Glomerular visceral epithelial cell (primary cell): ENCODE results near the gene CHPT1.
"Not testable (repeated sequence)": the region's sequence is repeated elsewhere in the genome, so short reads cannot be mapped to it uniquely, and the experiment has no call there.

Experiments used
- DNase-seq: peaks from one replicate; pipeline ENCODE4 v3.0.0-alpha.2; 2016; ENCODE audit errors: extremely low spot score

The CHPT1 gene

GRCh38 chr12:101697197-101697929, at the start of gene CHPT1:
Gene CHPT1, plus strand, starts transcription at chr12:101697640. Its CDS starts 222 bp downstream, at chr12:101697862.
- DNase-seq = peak; percentile 62

GRCh38 chr12:101647711-101648110, 49.7 kb upstream of the CHPT1 start:
- DNase-seq = no peak

GRCh38 chr12:101648195-101648594, 49.2 kb upstream of the CHPT1 start:
- DNase-seq = no peak

- no peak for DNase-seq
Measured at GRCh38 chr12:101650346-101651117, 46.9 kb upstream of the CHPT1 start.

- no peak for DNase-seq
Measured at GRCh38 chr12:101653030-101653429, 44.4 kb upstream of the CHPT1 start.

GRCh38 chr12:101653503-101653902, 43.9 kb upstream of the CHPT1 start:
- DNase-seq = no peak

- no peak for DNase-seq
Measured at GRCh38 chr12:101654442-101654841, 43.0 kb upstream of the CHPT1 start.

GRCh38 chr12:101655393-101655792, 42.0 kb upstream of the CHPT1 start:
- no peak for DNase-seq

GRCh38 chr12:101660662-101661061, 36.8 kb upstream of the CHPT1 start:
- not testable (repeated sequence) for DNase-seq

- no peak for DNase-seq
Measured at GRCh38 chr12:101663298-101663697, 34.1 kb upstream of the CHPT1 start.

- DNase-seq = no peak
Measured at GRCh38 chr12:101664992-101665391, 32.4 kb upstream of the CHPT1 start.

GRCh38 chr12:101666052-101666728, 31.2 kb upstream of the CHPT1 start:
- no peak for DNase-seq

- no peak for DNase-seq
Measured at GRCh38 chr12:101667591-101667990, 29.8 kb upstream of the CHPT1 start.

- DNase-seq = peak; percentile 5
Measured at GRCh38 chr12:101670007-101670671, 27.3 kb upstream of the CHPT1 start.

- peak; percentile 4 for DNase-seq
Measured at GRCh38 chr12:101671157-101671791, 26.2 kb upstream of the CHPT1 start.

- DNase-seq = no peak
Measured at GRCh38 chr12:101671833-101672232, 25.6 kb upstream of the CHPT1 start.

GRCh38 chr12:101675555-101675954, 21.9 kb upstream of the CHPT1 start:
- DNase-seq = no peak

GRCh38 chr12:101676497-101676896, 20.9 kb upstream of the CHPT1 start:
- not testable (repeated sequence) for DNase-seq

- DNase-seq = no peak
Measured at GRCh38 chr12:101678081-101678480, 19.4 kb upstream of the CHPT1 start.

GRCh38 chr12:101680240-101680639, 17.2 kb upstream of the CHPT1 start:
- no peak for DNase-seq

- no peak for DNase-seq
Measured at GRCh38 chr12:101680647-101681046, 16.8 kb upstream of the CHPT1 start.
